Stimulated activated CD8-positive, alpha-beta memory T cell treated with anti-CD3 and anti-CD28 coated beads, Interleukin-4, amount 100 ng/mL, for 48 hours (primary cell): ENCODE measurements around the gene MATK.

Source experiments
- DNase-seq: peaks from one replicate; pipeline ENCODE4 v3.0.0-alpha.2; 2020

The MATK gene

DNA sequence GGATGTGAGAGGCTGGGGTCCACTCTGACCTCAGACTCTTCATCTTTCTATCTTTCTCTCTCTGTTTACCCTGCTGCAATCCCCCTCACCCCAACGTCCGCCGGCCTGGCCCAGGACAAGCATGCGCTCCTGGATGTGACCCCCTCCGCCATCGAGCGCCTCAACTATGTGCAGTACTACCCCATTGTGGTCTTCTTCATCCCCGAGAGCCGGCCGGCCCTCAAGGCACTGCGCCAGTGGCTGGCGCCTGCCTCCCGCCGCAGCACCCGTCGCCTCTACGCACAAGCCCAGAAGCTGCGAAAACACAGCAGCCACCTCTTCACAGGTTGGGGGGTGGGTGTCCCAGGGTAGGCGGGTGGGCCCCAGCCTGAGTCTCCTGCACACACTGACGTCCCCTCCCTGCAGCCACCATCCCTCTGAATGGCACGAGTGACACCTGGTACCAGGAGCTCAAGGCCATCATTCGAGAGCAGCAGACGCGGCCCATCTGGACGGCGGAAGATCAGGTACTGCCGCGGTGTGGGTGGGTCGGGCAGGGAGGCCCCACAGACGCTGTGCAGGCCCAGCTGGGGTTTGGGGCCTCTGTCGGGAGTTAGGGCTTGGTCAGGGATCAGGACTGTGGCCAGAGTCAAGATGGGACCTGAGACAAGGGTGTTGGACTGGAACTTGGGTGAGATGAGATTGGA lies 39.7 kb downstream of the MATK start:
- no peak for DNase-seq

DNA sequence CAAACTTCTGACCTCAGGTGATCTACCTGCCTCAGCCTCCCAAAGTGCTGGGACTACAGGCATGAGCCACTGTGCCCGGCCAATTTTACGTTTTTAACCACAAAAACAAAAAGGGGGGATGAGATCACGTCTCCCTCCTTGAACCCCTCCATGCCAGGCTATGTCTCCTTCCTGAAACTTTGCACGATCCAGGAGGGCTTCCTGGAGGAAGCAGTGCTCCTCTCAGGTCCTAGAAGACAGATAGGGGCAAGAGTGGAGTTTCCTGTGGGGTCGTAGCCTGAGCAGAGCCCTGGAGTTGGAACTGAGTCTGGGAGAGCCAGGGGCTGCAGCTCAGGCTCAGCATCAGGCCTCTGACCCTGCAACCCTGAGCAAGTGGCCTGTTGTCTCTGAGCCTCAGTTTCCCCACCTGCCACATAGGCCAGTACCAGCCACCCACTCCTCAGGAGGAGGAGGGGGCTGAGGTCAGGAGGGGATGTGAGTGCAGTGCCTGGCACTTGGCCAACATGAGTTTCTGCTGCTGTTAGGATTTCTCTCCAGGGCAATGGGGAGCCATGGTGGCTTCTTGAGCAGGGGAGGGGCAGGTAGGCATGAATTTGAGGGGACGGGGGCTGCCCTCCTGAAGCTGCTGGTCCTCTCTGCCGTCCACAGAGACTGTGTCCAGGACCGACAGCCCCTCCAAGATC lies 40.7 kb downstream of the MATK start:
- DNase-seq, result no peak

DNA sequence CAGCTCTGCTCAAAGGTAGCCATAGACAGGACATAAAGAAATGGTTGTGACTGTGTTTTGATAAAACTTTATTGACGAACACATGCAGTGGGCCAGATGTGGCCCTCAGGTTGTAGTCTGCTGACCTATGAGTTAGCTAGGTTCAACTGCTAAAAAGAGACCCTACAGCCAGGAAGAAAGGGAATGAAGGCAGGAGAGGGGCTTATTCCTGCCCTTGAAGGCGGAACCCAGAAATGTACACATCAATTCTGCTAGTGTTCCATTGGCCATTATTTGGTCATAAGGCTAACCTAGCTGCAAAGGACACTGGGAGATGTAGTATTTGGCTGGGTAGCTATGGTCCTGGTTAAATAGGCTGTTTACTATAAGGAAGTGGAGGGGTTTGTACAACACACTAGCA lies 42.7 kb downstream of the MATK start:
- DNase-seq, result no peak

DNA sequence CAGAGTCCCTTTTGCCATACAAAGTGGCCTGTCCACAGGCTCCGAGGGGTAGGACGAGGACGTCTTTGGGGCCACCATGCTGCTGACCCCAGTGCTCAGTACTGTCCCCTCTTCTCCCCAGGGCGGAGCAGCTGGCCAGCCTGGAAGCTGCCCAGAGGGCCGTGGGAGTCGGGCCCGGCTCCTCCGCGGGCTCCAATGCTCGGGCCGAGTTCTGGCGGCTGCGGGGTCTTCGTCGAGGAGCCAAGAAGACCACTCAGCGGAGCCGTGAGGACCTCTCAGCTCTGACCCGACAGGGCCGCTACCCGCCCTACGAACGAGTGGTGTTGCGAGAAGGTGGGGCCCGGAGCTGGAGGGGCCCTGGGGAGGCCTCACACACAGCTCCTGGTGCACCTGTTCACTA lies 45.8 kb downstream of the MATK start:
- DNase-seq, result no peak

DNA sequence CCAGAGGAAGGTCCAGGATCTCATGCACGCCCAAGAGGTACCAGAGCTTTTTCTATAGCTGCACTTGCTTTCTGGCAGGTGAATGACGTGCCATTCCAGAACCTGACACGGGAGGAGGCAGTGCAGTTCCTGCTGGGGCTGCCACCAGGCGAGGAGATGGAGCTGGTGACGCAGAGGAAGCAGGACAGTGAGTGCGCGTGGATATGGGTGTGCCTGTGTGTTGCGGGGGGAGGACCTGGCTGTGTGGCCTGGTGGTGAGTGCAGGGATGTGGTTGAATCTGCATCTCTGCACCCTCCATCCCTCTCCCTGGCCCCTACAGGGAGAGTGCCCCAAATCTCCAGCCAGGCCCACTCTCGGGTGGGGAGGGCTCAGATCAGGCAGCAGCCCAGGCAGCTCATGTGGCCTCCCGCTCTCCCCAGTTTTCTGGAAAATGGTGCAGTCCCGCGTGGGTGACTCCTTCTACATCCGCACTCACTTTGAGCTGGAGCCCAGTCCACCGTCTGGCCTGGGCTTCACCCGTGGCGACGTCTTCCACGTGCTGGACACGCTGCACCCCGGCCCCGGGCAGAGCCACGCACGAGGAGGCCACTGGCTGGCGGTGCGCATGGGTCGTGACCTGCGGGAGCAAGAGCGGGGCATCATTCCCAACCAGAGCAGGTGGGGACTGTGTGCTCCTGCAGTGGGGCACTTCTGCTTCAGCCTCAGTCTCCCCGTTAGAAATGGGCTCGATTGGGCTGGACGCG lies 47.5 kb downstream of the MATK start:
- no peak for DNase-seq

DNA sequence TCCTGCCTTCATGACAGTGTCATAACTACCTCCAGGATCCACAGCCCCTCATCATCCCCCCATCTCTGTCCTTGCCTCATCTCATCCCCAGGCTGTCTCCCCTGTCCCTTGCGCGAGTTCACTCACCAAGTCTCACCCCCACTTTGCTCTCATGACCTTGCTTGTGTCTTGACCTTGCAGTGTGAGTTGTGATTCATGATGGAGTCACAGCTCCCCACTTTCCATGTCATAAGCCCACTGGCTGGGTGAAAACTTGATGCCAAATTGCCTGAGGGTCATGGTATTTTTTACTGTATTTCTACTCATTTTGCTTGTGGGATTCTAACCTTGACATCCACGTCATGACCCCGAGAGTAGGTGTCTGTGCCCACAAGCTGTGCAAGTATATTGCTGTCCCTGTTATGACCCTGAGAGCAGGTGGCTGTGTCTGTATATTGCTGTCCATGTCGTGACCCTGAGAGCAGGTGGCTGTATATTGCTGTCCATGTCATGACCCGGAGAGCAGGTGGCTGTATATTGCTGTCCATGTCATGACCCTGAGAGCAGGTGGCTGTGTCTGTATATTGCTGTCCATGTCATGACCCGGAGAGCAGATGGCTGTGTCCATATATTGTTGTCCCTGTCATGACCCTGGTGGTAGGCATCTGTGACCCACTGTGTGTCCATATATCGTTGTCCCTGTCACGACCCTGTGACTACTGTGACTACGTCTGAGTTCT lies 48.5 kb downstream of the MATK start:
- no peak for DNase-seq

DNA sequence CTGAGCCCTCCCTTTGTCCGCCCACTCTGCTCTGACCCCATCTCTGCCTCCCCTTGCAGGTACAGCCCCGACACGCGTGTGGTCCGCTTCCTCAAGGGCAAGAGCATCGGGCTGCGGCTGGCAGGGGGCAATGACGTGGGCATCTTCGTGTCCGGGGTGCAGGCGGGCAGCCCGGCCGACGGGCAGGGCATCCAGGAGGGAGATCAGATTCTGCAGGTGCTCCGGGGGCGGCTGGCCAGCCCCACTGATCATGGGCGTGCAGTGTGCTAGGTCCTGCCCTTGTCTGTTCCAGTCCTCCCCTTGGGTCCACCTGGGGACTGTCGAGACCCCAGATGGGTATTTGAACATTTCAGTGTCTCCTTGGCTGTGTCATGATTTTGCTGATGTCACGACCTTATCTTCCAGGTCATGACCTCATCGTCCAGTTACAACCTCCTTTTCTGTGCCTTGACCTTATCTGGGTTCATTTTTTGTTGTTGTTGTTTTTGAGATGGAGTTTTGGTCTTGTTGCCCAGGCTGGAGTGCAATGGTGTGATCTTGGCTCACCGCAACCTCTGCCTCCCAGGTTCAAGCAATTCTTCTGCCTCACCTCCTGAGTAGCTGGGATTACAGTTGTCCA lies 50.0 kb downstream of the MATK start:
- DNase-seq, result no peak

DNA sequence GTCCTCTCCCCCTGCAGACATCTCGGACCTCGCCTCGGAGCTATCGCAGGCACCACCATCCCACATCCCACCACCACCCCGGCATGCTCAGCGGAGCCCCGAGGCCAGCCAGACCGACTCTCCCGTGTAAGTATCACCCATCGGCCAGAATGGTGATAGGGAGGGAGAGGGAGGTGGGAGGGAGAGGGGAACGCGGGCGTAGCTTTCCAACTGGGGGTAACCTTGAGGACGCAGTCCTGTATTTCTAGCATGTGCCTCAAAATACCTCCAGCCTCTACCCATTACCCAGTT lies 51.9 kb downstream of the MATK start:
- DNase-seq, result no peak

DNA sequence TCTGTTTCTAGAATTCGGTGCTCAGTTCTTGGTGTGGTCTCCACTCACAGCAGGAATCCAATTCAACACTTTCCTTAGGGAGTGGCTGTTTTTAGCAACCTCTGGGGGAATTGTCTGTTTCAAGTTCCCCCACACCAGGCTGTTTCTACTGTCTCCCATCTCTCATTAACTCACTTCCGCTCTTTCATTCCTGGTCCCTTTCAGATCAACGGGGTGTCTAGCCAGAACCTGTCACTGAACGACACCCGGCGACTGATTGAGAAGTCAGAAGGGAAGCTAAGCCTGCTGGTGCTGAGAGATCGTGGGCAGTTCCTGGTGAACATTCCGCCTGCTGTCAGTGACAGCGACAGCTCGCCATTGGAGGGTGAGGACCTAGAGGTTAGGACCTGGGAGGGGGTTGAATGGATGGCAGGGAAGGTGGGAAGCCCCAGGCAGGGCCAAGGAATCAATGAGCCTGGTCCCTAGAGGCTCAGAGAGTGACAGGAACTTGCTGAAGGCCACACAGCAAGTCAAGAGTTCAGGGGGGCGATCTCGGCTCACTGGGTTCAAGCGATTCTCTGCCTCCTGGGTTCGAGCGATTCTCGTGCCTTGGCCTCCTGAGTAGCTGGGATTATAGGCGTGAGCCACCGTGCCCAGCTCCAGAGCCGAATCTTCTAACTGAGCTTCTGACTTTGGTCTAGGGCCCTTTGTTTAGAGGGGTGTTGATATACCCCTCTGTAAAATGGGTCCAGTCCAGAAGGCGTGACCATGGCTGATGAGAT lies 52.5 kb downstream of the MATK start:
- DNase-seq, result no peak

DNA sequence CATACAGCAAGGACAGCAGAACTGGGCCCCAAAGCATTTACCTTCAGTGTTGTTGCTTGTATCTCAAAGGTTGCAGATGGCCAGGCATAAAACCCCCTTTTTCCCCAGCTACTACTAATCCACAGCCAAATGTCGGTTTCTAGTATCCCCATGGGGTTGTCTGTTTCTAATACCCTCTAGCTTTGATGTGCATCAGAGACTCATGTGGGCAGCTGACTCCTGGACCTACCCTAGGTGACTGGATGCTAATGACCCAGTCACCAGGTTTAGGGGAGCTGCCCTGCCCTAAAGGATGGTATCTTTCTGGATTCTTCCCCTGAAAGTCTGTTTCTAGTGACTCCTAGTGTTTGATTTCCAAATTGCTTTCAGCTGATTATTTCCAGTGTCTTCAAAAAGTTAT lies 54.1 kb downstream of the MATK start:
- DNase-seq, result no peak

DNA sequence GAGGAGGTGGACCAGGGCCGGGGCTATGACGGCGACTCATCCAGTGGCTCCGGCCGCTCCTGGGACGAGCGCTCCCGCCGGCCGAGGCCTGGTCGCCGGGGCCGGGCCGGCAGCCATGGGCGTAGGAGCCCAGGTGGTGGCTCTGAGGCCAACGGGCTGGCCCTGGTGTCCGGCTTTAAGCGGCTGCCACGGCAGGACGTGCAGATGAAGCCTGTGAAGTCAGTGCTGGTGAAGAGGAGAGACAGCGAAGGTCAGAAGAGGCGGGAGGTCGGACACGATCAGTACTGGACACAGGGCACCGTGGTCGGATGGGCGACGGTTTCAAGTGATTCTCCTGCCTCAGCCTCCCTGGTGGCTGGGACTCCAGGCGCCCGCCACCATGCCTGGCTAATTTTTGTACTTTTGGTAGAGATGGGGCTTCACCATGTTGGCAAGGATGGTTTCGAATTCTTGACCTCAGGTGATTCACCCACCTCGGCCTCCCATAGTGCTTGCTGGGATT lies 55.7 kb downstream of the MATK start:
- no peak for DNase-seq
